Mesodermal cell (in vitro differentiated cells): ENCODE data around the gene GOLGA8K. TPM values are rescaled to one million over a fixed set of nuclear protein-coding genes. Genes with fewer than 3 reads are reported as not detected.
"Not testable (repeated sequence)": the region's sequence is repeated elsewhere in the genome, so short reads cannot be mapped to it uniquely, and the experiment has no call there.

Experiments
- H3K27ac ChIP-seq: 2 replicates; pipeline ENCODE4 v1.7.0; 2013; ENCODE audit warnings: mild to moderate bottlenecking, low read depth, low read length, moderate library complexity; ENCODE audit not compliant: severe bottlenecking
- H3K36me3 ChIP-seq: 2 replicates; pipeline ENCODE4 v1.7.1; 2013; ENCODE audit warnings: mild to moderate bottlenecking, low read length, moderate library complexity; ENCODE audit not compliant: control insufficient read depth, insufficient read depth
- H3K4me1 ChIP-seq: one replicate; pipeline ENCODE4 v1.7.1; 2013; ENCODE audit warnings: mild to moderate bottlenecking, low read length; ENCODE audit not compliant: insufficient read depth, control insufficient read depth, poor library complexity, severe bottlenecking
- H3K4me3 ChIP-seq: 2 replicates; pipeline ENCODE4 v1.7.0; 2013; ENCODE audit warnings: low read length, control low read depth, mild to moderate bottlenecking; ENCODE audit not compliant: insufficient read depth, poor library complexity, severe bottlenecking; ENCODE audit errors: extremely low read depth
- H3K9me3 ChIP-seq: 2 replicates; pipeline ENCODE4 v1.7.1; 2013; ENCODE audit warnings: mild to moderate bottlenecking, low read length, moderate library complexity; ENCODE audit not compliant: control insufficient read depth
- WGBS, 2 experiments: methylation state at CpG; one replicate each; pipeline ENCODE4 v1.1.5; 2013; ENCODE audit warnings: missing lambda C conversion rate in 2 of 2; ENCODE audit not compliant: insufficient coverage in 2 of 2; 5-methylcytosine and 5-hydroxymethylcytosine counted together
- polyA plus RNA-seq, 2 experiments: library from polyadenylated mRNA; stranded (reverse); fragments of 50-300 nt; gene quantifications; one replicate each; pipeline ENCODE4 v1.2.3, GENCODE V29; 2013

The GOLGA8K gene, protein sequence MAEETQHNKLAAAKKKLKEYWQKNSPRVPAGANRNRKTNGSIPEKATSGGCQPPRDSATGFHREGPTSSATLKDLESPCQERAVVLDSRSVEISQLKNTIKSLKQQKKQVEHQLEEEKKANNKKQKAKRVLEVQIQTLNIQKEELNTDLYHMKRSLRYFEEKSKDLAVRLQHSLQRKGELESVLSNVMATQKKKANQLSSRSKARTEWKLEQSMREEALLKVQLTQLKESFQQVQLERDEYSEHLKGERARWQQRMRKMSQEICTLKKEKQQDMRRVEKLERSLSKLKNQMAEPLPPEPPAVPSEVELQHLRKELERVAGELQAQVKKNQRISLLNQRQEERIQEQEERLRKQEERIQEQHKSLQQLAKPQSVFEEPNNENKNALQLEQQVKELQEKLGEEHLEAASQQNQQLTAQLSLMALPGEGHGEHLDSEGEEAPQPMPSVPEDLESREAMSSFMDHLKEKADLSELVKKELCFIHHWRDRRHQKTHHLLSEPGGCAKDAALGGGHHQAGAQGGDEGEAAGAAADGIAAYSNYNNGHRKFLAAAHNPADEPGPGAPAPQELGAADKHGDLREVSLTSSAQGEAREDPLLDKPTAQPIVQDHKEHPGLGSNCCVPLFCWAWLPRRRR
- 0.33 TPM for polyA plus RNA-seq (2013, experiment 1 of 2)
- 0.15 TPM for polyA plus RNA-seq (2013, experiment 2 of 2)

DNA sequence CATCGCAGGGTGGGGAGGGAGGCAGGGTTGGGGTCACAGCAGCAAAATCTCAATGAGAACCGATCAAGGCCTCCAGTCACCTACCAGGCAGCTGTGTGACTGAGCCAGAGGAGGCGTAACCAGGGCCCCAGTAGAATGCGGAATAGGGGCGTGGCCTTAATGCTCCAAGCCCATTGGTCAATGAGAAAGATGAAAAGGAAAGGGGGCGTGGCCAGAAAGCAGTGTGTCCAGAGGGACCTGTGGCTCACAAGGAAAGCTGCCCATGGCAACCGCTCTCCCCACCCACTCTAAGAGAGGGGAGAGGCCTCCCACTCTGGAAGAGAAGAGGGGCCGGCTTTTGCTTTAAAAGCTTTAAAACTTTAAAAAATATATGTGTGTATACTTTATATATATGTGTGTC lies at the start of gene GOLGA8K:
TSS of gene GOLGA8K (minus strand) at position 101 of the 400 bp plus-strand sequence. CDS start at position 3, 98 bp downstream.
- H3K9me3 ChIP-seq, H3K4me3 ChIP-seq, H3K36me3 ChIP-seq, H3K4me1 ChIP-seq, H3K27ac ChIP-seq: not testable (repeated sequence)
- WGBS, 2 experiments: no CpG with 5 or more reads among the region's 8 CpGs

DNA sequence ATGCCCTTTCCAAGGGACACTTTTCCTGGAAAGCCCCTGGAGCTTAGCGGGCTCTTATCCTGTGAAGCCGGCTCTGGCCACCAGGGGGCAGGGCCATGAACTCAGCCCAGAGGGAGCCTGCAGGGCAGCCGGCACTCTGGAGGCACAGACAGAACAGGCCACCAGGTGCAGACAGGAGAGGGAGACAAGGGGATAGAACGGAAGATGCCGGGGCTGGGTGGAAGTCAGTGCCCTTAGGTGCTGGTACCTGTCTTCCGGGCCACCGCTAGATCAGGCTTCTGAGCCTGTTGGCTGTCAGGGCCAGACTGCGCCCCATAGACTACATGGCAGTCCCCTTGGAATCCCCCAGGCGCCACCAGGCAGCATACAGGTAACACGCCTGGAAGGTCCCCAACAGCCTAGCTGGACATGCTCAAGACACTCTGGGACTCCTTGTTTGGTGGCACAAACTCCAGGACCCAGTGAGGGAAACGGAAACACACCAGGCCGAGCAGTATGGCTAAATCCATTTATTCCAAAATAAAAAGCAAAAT lies 37.4 kb upstream of the GOLGA8K start:
- not testable (repeated sequence) for H3K4me3 ChIP-seq, H3K27ac ChIP-seq, H3K9me3 ChIP-seq, H3K36me3 ChIP-seq, H3K4me1 ChIP-seq
- no CpG with 5 or more reads among the region's 12 CpGs for WGBS, 2 experiments

DNA sequence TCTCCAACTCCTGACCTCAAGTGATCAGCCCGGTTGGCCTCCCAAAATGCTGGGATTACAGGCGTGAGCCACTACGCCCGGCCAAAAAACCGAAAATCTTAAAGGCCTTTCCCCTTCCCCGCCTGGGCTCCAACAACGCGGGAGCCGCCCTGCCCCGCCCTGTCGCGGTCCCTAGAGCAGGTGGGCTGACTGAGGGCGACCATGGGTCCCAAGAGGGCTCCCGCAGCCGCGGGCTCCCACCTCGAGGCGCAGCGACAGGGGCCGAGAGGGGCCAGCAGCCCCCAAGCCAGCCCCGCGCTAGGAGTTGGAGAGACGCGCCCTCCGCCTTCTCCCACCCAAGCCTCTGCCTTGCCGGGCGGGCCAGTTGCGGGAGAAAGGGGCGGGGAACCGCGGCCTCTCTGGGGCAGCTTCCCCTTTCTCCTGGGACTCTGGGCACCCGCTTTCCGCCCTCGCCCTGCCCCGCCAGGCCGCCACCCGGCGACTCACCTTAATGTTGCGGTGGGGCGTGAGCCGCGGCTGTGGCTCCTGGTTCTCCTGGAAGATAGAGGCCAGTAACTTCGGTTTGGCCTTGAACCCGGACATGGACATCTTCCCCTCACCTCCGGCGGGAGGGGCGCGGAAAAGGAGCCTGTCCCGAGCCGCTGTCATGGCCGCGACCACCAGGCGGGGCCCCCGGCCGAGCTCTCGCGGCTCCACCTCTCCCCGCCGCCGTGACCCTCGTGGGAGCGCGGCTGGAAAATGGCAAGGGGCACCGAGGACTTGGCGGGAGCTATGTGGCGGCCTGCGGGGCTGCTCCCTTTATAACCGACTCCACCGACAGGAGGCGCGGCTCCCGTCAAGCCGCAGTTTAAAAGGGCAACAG lies 31.2 kb upstream of the GOLGA8K start:
- H3K36me3 ChIP-seq, H3K4me3 ChIP-seq, H3K27ac ChIP-seq, H3K9me3 ChIP-seq, H3K4me1 ChIP-seq: not testable (repeated sequence)
- WGBS, 2 experiments: no CpG with 5 or more reads among the region's 73 CpGs

DNA sequence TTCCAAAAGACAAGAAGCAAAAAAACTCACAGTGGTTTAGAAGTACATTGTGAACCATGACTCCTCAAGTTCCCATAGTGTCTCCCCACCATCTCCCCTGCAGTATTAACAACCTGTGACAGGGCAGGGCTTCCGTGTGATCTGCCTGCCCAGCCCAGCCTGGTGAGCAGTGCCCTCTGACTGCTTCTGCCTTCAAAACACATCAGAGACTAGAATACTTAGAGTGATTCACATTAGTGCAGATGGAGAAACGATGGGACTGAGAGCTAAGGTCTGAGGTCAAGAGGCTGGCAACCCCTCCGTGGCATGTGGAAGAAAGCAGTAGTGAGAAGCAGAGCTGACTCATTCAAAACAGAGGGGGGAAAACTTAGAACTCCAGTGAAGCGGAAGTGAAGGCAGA lies 24.5 kb upstream of the GOLGA8K start:
- not testable (repeated sequence) for H3K9me3 ChIP-seq, H3K36me3 ChIP-seq, H3K4me3 ChIP-seq, H3K27ac ChIP-seq, H3K4me1 ChIP-seq
- no CpG with 5 or more reads among the region's 4 CpGs for WGBS, 2 experiments

DNA sequence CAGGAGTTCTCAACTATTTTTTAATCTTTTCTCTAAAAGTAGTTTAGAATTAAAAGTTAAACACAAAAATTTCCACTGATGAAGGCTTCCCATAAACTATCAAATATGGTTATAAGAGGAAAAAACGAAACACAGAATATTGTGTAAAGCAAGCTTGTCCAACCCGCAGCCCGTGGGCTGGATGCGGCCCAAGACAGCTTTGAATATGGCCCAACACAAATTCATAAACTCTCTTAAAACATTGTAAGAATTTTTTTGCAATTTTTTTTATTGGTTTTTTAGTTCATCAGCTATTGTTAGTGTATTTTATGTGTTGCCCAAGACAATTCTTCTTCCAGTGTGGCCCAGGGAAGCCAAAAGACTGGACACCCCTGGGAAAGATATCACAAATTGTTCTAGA lies 23.4 kb upstream of the GOLGA8K start:
- not testable (repeated sequence) for H3K4me3 ChIP-seq, H3K27ac ChIP-seq, H3K9me3 ChIP-seq, H3K4me1 ChIP-seq, H3K36me3 ChIP-seq
- WGBS, 2 experiments: no CpG with 5 or more reads among the region's 4 CpGs

DNA sequence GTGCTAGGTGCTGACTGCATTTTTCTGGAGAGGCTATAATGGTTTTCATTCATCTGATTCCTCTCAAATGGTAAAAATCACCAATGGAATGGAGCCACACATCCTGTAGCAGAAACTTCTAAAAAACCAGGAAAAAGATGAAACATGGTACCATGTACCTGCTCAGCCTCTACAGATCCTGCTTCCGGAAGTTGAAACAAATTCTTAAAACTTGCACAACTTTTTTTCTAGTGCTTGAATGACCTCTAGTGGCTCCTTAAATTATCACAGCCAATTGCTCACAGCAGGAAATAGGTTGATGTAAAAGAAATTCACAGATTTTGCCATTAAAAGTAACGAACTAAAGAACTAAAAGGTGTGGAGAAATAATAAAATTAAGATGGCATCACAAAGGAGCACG lies 4.8 kb upstream of the GOLGA8K start:
- not testable (repeated sequence) for H3K27ac ChIP-seq, H3K9me3 ChIP-seq, H3K36me3 ChIP-seq, H3K4me3 ChIP-seq, H3K4me1 ChIP-seq
- no CpG with 5 or more reads among the region's 3 CpGs for WGBS, 2 experiments

DNA sequence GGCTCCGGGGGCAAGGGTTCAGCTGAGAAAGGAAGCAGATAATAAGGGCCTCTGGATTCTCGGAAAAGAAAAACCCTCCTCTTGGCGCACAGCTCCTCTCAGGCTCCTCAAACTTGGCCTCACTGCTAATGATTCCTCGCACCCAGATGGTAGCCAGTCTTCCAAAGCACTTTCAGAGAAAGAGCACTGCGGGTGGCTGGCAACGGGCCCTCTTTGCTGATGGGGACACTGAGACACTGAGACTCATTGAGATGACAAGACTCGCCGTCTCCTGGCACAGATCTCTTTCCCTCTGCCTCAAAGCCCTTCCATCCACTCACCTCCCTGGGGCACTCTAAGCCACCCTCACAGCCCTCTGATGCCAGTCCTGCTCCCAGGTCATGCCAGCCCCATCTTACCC lies 6.6 kb downstream of the GOLGA8K start:
- no CpG with 5 or more reads among the region's 8 CpGs for WGBS, 2 experiments
- not testable (repeated sequence) for H3K4me1 ChIP-seq, H3K4me3 ChIP-seq, H3K27ac ChIP-seq, H3K36me3 ChIP-seq, H3K9me3 ChIP-seq

DNA sequence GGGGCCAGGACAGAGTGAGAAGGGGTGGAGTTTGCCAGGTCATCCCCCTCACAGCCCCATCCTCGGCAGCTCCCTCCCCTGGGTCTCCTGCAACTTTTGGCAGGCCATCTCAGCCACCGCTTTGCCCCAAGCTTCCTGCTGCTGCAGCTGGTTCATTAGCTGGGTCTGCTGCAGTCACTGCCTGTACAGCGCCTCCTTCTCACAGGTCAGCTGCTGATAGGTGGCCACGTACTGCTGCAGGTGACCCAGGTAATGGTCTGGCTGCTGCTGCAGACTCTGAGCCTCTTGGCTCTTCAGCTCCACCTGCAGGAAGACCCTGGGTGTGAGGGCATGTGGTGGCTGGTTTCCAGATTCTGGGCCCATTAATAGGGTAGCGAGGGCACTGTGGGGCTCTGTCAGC lies 8.3 kb downstream of the GOLGA8K start:
- H3K4me3 ChIP-seq, H3K36me3 ChIP-seq: not testable (repeated sequence)

DNA sequence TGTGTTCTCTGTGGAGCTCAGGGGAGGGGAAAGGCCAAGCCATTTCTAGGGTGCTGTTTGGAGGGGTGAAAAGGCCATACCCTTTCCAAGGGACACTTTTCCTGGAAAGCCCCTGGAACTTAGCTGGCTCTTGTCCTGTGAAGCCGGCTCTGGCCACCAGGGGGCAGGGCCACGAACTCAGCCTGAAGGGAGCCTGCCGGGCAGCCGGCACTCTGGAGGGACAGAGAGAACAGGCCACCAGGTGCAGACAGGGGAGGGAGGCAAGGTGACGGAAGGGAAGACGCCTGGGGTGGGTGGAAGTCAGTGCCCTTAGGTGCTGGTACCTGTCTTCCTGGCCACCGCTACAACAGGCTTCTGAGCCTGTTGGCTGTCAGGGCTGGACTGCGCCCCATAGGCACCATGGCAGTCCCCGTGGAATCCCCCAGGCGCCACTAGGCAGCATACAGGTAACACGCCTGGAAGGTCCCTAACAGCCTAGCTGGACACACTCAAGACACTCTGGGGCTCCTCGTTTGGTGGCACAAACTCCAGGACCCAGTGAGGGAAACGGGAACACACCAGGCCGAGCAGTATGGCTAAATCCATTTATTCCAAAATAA lies 14.9 kb downstream of the GOLGA8K start:
- H3K27ac ChIP-seq, H3K36me3 ChIP-seq, H3K4me3 ChIP-seq, H3K9me3 ChIP-seq, H3K4me1 ChIP-seq: not testable (repeated sequence)
- no CpG with 5 or more reads among the region's 14 CpGs for WGBS, 2 experiments

More for the DNA sequence above, 8.3 kb downstream of the GOLGA8K start:
- not testable (repeated sequence) for H3K27ac ChIP-seq, H3K4me1 ChIP-seq, H3K9me3 ChIP-seq
- WGBS, 2 experiments: no CpG with 5 or more reads among the region's 5 CpGs

DNA sequence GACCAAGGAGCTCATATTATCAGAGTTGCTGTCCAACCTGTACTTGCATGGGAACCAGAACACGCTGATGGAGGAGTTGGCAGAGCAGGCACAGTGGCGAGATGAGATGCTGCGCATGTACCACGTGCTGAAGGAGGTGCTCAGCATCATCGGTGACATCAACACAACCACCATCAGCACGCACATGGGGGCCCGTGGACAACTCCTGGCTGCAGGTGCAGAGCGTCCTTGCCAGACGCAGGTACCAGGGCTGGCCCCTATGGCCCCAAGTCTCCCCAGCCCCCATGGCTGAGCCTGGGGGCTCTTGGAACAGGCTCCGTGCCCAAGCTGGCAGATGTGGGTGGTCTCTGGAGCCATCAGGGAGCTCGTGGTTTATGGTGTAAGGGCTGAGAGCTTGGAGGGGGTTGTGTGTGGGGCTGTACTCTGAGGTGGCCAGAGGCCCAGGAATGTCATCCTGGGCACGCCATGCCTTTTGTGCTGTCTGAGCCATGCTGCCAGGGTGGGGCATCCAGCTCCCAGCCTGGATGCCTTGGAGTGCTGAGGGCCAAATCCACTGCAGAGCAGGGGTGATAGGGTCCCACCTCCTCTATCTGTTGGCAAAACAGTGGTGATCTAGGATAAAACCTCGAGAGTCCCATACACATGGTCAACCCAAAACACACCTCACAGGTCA lies 17.1 kb downstream of the GOLGA8K start:
- H3K4me3 ChIP-seq, H3K27ac ChIP-seq, H3K4me1 ChIP-seq, H3K9me3 ChIP-seq, H3K36me3 ChIP-seq: not testable (repeated sequence)
- no CpG with 5 or more reads among the region's 13 CpGs for WGBS, 2 experiments
